DLD1 (cell line): ENCODE data around the gene MED15.
"Not testable (repeated sequence)": the region's sequence is repeated elsewhere in the genome, so short reads cannot be mapped to it uniquely, and the experiment has no call there.

Experiments
- in situ Hi-C: cut with HindIII; loops from 2 replicates; pipeline ENCODE4 v1.10.0; 2017; ENCODE audit warnings: low sequenced_read_pairs

MED15 gene

GRCh38 chr22:20531154-20531403 is 23.7 kb downstream of the MED15 start:
- in situ Hi-C loops, result no loop called here

- in situ Hi-C loops, result no loop called here
These were observed 24.2 kb downstream of the MED15 start for GRCh38 chr22:20531404-20532201.

- in situ Hi-C loops, result no loop called here
These were observed 25.0 kb downstream of the MED15 start for GRCh38 chr22:20532256-20532993.

- in situ Hi-C loops, result no loop called here
These were observed 25.9 kb downstream of the MED15 start for GRCh38 chr22:20533095-20533878.

GRCh38 chr22:20533879-20534265 is 26.5 kb downstream of the MED15 start:
- in situ Hi-C loops, result no loop called here

- in situ Hi-C loops, result no loop called here
These were observed 29.3 kb downstream of the MED15 start for GRCh38 chr22:20536590-20537324.

- in situ Hi-C loops, result no loop called here
These were observed 29.9 kb downstream of the MED15 start for GRCh38 chr22:20537325-20537756.

GRCh38 chr22:20537983-20538382 is 30.6 kb downstream of the MED15 start:
- in situ Hi-C loops, result no loop called here

- in situ Hi-C loops, result not testable (repeated sequence)
These were observed 31.5 kb downstream of the MED15 start for GRCh38 chr22:20538875-20539274.

GRCh38 chr22:20542055-20542454 is 34.6 kb downstream of the MED15 start:
- in situ Hi-C loops, result no loop called here

GRCh38 chr22:20542736-20543135 is 35.3 kb downstream of the MED15 start:
- in situ Hi-C loops, result no loop called here

GRCh38 chr22:20545318-20545634 is 37.9 kb downstream of the MED15 start:
- in situ Hi-C loops, result not testable (repeated sequence)

- in situ Hi-C loops, result no loop called here
These were observed 38.5 kb downstream of the MED15 start for GRCh38 chr22:20545681-20546521.

- in situ Hi-C loops, result no loop called here
These were observed 39.1 kb downstream of the MED15 start for GRCh38 chr22:20546541-20546950.

GRCh38 chr22:20547029-20547428 is 39.6 kb downstream of the MED15 start:
- in situ Hi-C loops, result no loop called here

GRCh38 chr22:20548806-20549205 is 41.4 kb downstream of the MED15 start:
- in situ Hi-C loops, result no loop called here

GRCh38 chr22:20549232-20549841 is 41.9 kb downstream of the MED15 start:
- in situ Hi-C loops, result no loop called here

GRCh38 chr22:20550057-20550817 is 42.8 kb downstream of the MED15 start:
- in situ Hi-C loops, result no loop called here
